T-helper 2 cell (primary cell): ENCODE results near the gene RFX1.
A peak's percentile ranks its signal among the peaks of the same experiment; 100 is the strongest.
"Not testable (repeated sequence)": the region's sequence is repeated elsewhere in the genome, so short reads cannot be mapped to it uniquely, and the experiment has no call there.

Source experiments
- DNase-seq, 5 experiments: peaks; one replicate each; pipeline versions ENCODE4 v3.0.0 to v3.0.0-alpha.2; 2012 to 2022

Gene RFX1

DNA sequence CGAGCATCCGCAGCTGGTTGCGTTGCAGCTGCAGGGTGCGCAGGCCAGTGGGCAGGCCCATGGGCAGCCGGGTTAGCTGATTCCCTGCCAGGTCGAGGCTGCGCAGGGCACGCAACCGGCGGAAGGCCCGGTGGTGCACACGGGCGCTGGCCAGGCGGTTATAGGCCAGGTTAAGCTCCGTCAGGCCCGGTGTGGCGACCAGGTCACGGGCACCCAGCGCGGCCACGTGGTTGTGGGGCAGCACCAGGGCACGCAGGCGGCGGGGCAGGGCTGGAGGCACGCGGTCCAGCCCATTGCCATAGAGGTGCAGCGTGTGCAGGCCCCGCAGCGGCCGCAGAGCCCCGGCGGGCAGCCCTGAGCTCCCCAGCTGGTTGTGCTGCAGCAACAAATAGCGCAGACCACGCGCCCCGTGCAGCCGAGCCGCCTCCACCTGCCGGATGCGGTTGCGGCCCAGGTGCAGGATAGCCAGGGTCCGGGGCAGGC is 73.2 kb downstream of the RFX1 start:
- no peak for DNase-seq

GRCh38 chr19:13932149-13932637 is 73.9 kb downstream of the RFX1 start:
- no peak for DNase-seq

- no peak for DNase-seq
Observed at GRCh38 chr19:13931391-13932148, 74.5 kb downstream of the RFX1 start.

- no peak for DNase-seq
Observed at GRCh38 chr19:13930402-13930801, 75.7 kb downstream of the RFX1 start.

DNA sequence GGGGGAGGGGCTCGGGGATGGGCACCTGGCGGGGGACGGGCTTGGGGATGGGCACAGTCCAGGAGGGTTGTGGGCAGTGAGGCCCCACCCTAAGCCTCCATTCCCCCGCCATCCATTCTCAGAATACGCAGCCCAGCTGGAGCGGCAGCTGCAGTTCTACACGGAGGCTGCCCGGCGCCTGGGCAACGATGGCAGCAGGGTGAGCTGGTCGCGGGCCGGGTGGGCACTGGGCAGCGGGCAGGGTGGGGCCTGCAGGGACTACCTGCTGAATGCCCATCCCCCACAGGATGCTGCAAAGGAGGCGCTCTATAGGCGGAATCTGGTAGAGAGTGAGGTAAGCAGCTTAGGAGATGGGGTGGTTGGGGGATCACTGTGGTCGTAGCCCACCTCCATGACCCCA is 76.2 kb downstream of the RFX1 start:
- DNase-seq, result no peak

GRCh38 chr19:13929340-13929739 is 76.8 kb downstream of the RFX1 start:
- DNase-seq, result no peak

DNA sequence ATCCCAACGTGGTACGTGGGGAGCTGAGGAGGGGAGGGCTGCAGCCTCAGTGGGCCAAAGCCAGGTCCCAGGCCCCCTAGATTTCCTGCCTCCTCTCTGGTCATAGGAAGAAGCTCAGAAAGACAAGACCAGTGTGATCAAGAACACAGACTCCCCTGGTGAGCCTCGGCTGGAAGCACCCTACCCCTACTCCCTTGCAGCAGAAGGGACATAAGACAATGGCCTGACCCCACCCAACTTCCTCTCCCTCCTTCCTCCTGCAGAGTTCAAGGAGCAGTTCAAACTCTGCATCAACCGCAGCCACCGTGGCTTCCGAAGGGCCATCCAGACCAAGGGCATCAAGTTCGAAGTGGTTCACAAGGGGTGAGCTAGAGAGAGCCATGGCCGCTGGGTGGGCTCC is 79.4 kb downstream of the RFX1 start:
- DNase-seq, result no peak

DNA sequence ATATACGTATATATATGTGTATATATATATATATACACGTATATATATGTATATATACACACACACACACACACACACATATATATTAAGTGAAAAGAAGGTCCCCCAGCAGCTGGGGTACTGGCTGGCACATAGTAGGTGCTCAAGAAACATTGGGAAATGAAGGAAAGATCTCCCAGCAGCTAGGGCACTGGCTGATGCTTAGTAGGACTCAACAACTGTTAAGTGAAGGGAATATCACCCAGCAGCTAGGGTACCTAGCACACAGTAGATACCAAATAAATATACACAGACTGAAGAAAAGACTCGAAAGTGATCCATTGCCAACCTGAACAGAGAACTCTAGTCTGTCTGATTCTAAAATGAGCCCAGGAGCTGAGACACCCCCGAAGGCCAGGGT is 80.1 kb downstream of the RFX1 start:
- no peak for DNase-seq

- no peak for DNase-seq
Observed at GRCh38 chr19:13923194-13923987, 82.7 kb downstream of the RFX1 start.

GRCh38 chr19:13922118-13922517 is 84.0 kb downstream of the RFX1 start:
- DNase-seq, result not testable (repeated sequence)

GRCh38 chr19:13920940-13921747 is 85.0 kb downstream of the RFX1 start:
- DNase-seq, result peak in 1 of 5 experiments; percentile 74

DNA sequence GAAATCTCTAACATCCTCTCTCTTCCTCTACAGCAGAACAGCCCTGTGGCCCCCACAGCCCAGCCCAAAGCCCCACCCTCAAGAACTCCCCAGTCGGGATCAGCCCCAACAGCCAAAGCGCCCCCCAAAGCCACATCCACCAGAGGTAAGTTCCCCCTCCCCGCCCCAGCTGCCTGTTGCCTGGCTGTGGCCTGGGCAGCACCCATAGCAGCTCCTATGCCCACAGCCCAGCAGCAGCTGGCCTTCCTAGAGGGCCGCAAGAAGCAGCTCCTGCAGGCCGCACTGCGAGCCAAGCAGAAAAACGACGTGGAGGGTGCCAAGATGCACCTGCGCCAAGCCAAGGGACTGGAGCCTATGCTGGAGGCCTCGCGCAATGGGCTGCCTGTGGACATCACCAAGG is 85.6 kb downstream of the RFX1 start:
- no peak for DNase-seq

DNA sequence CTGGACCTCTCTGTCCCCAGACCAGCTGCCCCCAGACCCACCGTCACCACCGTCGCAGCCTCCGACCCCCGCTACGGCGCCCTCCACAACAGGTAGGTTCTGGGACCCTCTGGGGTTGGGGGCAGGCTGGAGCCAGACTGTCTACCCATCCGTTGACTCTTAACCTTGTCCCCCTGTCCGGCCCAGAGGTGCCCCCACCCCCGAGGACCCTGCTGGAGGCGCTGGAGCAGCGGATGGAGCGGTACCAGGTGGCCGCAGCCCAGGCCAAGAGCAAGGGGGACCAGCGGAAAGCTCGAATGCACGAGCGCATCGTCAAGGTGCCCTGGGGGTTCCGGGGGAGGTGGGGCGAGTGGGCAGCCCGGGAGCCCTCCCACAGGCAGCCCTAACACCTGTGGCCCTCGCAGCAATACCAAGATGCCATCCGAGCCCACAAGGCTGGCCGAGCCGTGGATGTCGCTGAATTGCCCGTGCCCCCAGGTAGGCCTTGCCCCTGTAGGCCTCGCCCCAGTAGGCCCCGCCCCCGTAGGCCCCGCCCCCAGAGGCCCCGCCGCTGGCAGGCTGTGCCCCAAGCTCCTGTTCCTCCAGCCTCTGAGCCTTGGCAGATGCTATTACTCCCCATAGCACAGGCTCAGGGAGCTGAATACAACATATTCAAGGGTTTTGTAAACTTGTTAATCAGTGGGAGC is 87.3 kb downstream of the RFX1 start:
- DNase-seq, result no peak

DNA sequence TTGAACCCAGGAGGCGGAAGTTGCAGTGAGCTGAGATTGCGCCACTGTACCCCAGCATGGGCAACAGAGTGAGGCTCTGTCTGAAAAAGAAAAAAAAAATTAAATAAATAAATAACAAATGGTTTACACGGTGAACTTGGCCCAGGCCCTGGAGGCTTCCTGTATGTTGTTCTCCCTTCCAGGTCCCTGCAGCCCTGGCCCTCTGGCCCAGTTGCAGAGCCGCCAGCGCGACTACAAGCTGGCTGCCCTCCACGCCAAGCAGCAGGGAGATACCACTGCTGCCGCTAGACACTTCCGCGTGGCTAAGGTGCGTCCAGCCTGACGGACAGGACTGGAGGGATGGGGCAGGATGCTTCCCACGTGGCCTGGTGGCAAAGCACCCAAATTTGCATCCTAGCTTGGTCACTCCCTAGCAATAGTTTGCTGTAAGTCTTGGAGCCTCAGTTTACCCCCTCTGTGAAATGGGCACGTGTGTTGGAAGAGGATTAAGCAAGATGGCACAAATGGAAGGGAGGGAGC is 88.2 kb downstream of the RFX1 start:
- no peak for DNase-seq

GRCh38 chr19:13914777-13915176 is 91.3 kb downstream of the RFX1 start:
- no peak for DNase-seq

GRCh38 chr19:13913352-13913751 is 92.8 kb downstream of the RFX1 start:
- DNase-seq, result no peak
